GM19099 (cell line): ENCODE results near the gene MFSD2A.

Experiments
- POLR2A ChIP-seq: IDR thresholded peaks from 3 replicates; pipeline ENCODE4 v1.6.1; 2011; ENCODE audit warnings: low read depth; ENCODE audit not compliant: insufficient read length; ENCODE audit errors: extremely low read depth

MFSD2A gene

GRCh38 chr1:40003156-40004093 lies 48.5 kb downstream of the MFSD2A start:
- no peak for TF ChIP-seq POLR2A

- no peak for TF ChIP-seq POLR2A
Observed at GRCh38 chr1:40004857-40005256, 49.9 kb downstream of the MFSD2A start.

GRCh38 chr1:40011198-40011597 lies 56.3 kb downstream of the MFSD2A start:
- TF ChIP-seq POLR2A = no peak

- no peak for TF ChIP-seq POLR2A
Observed at GRCh38 chr1:40014253-40014706, 59.3 kb downstream of the MFSD2A start.

- TF ChIP-seq POLR2A = no peak
Observed at GRCh38 chr1:40014812-40015594, 60.1 kb downstream of the MFSD2A start.

- no peak for TF ChIP-seq POLR2A
Observed at GRCh38 chr1:40017951-40018575, 63.1 kb downstream of the MFSD2A start.
